Thoracic aorta (tissue), 2 donors: ENCODE measurements around the gene SPCS1. TPM values are rescaled to one million over a fixed set of nuclear protein-coding genes. Genes with fewer than 3 reads are reported as not detected.

Experiments used
- ATAC-seq: fragments of 150-250 bp; one replicate; pipeline ENCODE4 v1.8.0; 2017; ENCODE audit warnings: low read depth; ENCODE audit not compliant: insufficient number of reproducible peaks, low FRiP score
- DNase-seq: peaks from one replicate; pipeline ENCODE4 v3.0.0-alpha.2; 2020; ENCODE audit warnings: low spot score
- H3K27ac ChIP-seq, 2 donors: fragments of 200-600 bp; sonication (generic); 1 replicate in 1 of 2; 2 replicates in 1 of 2; pipeline ENCODE4 v1.5.1; 2016; ENCODE audit warnings: mild to moderate bottlenecking in 2 of 2, moderate library complexity in 2 of 2
- H3K27me3 ChIP-seq: fragments of 200-600 bp; sonication (generic); replicated peaks from 2 replicates; pipeline ENCODE4 v1.6.0; 2016; ENCODE audit warnings: mild to moderate bottlenecking; ENCODE audit not compliant: insufficient read depth
- H3K36me3 ChIP-seq: fragments of 200-600 bp; sonication (generic); one replicate; pipeline ENCODE4 v1.5.1; 2016
- H3K4me1 ChIP-seq, 2 donors: fragments of 200-600 bp; sonication (generic); 1 replicate in 1 of 2; 2 replicates in 1 of 2; pipeline versions ENCODE4 v1.5.1 to v1.6.0; 2016; ENCODE audit warnings: low read depth in 2 of 2, mild to moderate bottlenecking in 1 of 2; ENCODE audit not compliant: control insufficient read depth in 1 of 2
- H3K4me3 ChIP-seq: fragments of 200-600 bp; sonication (generic); 2 replicates; pipeline ENCODE4 v1.5.1; 2016; ENCODE audit warnings: mild to moderate bottlenecking
- H3K9me3 ChIP-seq: fragments of 200-600 bp; sonication (generic); 2 replicates; pipeline ENCODE4 v1.5.1; 2016
- total RNA-seq, 2 donors: library from RNA; depleted of rRNA; stranded (reverse); fragments of >200 nt; gene quantifications; one replicate each; pipeline versions ENCODE4 v1.1.0 to v1.2.3, GENCODE V29; 2016
- TF ChIP-seq, protein P1 (sequence below): fragments of 200-600 bp; sonication (generic); IDR thresholded peaks from one replicate; pipeline ENCODE4 v1.5.1; 2019; ENCODE audit warnings: antibody characterized with exemption

SPCS1 gene
- total RNA-seq, 2 donors from 2014 or later: 99.9 to 133 TPM

- ATAC-seq (no peak), DNase-seq (no peak)
- H3K36me3 ChIP-seq: peaks cover 26% of the 10 kb centered on the region
- no peaks in the 10 kb centered on the region for H3K9me3 ChIP-seq
- peak overlapping the region in 1 of 2 donors; percentile 37 for H3K27ac ChIP-seq
- no peak overlapping the region for H3K4me3 ChIP-seq
- peaks cover 20 to 44% of the 10 kb centered on the region in 2 donors for H3K4me1 ChIP-seq
- no peaks in the 10 kb centered on the region for H3K27me3 ChIP-seq
- TF ChIP-seq, protein P1, sequence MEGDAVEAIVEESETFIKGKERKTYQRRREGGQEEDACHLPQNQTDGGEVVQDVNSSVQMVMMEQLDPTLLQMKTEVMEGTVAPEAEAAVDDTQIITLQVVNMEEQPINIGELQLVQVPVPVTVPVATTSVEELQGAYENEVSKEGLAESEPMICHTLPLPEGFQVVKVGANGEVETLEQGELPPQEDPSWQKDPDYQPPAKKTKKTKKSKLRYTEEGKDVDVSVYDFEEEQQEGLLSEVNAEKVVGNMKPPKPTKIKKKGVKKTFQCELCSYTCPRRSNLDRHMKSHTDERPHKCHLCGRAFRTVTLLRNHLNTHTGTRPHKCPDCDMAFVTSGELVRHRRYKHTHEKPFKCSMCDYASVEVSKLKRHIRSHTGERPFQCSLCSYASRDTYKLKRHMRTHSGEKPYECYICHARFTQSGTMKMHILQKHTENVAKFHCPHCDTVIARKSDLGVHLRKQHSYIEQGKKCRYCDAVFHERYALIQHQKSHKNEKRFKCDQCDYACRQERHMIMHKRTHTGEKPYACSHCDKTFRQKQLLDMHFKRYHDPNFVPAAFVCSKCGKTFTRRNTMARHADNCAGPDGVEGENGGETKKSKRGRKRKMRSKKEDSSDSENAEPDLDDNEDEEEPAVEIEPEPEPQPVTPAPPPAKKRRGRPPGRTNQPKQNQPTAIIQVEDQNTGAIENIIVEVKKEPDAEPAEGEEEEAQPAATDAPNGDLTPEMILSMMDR: no peak
Observed at GRCh38 chr3:52681596-52681995, 24.3 kb upstream of the SPCS1 start.

DNA sequence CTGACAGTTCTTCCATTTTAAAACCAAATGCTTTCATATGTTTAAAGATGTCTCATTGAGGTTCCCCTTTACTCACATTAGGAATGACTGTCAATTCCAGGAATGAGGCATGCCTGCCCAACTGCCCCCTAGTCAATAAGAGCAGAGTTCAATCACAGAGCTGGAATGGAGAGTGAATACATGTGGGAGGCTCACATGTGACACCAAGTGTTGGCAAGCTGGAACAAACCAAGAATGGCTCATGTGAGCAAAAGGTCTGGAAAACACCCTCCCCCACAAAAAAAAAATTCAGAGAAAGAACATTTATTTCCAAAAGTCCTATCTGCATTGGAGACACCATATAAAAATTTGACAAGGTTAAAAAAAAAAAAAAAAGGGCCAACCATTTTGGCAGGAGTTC lies 23.9 kb upstream of the SPCS1 start:
- TF ChIP-seq, protein P1: no peak
- Histone ChIP-seq H3K27me3 (no peaks in the 10 kb centered on the region), H3K4me1 (peaks cover 22 to 49% of the 10 kb centered on the region in 2 donors), H3K9me3 (no peaks in the 10 kb centered on the region), H3K27ac (peak overlapping the region in 1 of 2 donors; percentile 37), H3K4me3 (no peak overlapping the region), H3K36me3 (peaks cover 21% of the 10 kb centered on the region)
- ATAC-seq: no peak
- no peak for DNase-seq

GRCh38 chr3:52683611-52684010 lies 22.3 kb upstream of the SPCS1 start:
- ATAC-seq (no peak), DNase-seq (no peak)
- no peaks in the 10 kb centered on the region for H3K9me3 ChIP-seq
- TF ChIP-seq, protein P1: no peak
- H3K4me3 ChIP-seq: no peak overlapping the region
- H3K27ac ChIP-seq: no peak overlapping the region
- peaks cover 22 to 53% of the 10 kb centered on the region in 2 donors for H3K4me1 ChIP-seq
- H3K36me3 ChIP-seq: peaks cover 22% of the 10 kb centered on the region
- H3K27me3 ChIP-seq: no peaks in the 10 kb centered on the region

DNA sequence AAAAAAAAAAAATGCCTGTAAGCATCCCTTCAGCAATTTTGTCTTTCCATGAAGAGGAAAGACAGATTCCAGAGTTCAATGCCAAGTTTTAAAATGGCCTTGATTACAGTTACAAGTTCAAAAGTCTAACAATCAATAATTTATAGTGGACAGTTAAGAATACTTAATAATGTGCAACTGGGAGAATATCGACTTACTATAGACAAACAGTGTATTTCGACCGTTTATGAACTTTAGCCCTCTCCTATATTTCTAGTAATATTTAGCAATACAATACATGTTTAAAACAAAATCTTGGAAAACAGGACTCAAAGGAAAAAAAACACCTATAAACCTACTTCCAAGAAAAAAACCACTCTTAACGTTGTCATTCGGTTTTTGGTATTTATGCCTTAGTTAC lies 21.7 kb upstream of the SPCS1 start:
- no peak overlapping the region for H3K4me3 ChIP-seq

DNA sequence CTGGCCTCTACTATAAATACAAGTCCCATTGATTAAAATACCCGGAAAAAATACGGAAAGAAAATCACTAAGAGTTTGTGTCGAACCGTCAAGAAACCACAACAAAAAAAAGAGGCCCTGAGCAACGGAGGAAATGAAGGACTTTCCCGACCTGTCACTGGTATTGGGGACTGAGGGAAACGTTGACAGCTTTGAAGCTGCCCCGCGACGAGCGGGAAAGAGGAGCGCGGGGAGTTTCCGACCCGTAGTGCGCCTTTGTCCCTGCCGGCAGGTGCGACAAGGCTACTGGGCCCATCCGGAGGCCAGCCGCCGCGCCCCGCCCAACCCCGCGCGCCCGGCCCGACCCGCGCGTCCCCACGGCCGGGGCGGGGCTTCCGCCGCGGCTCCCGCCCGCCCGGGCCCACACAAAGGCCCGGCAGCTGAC lies 20.6 kb upstream of the SPCS1 start:
- Histone ChIP-seq H3K27me3 (no peaks in the 10 kb centered on the region), H3K27ac (peak overlapping the region; percentile 92 to 93), H3K36me3 (peaks cover 30% of the 10 kb centered on the region), H3K4me1 (peaks cover 22 to 53% of the 10 kb centered on the region in 2 donors), H3K4me3 (peak overlapping the region; percentile 82), H3K9me3 (no peaks in the 10 kb centered on the region)
- ATAC-seq: peak; percentile 83
- TF ChIP-seq, protein P1: no peak
- DNase-seq: peak; percentile 12

More for the DNA sequence above, 21.7 kb upstream of the SPCS1 start:
- Histone ChIP-seq H3K36me3 (peaks cover 22% of the 10 kb centered on the region), H3K9me3 (no peaks in the 10 kb centered on the region), H3K27ac (peak overlapping the region in 1 of 2 donors; percentile 92), H3K27me3 (no peaks in the 10 kb centered on the region), H3K4me1 (peaks cover 22 to 53% of the 10 kb centered on the region in 2 donors)
- TF ChIP-seq, protein P1: no peak
- no peak for DNase-seq
- no peak for ATAC-seq
